ENCODE data around the gene KRTAP10-9. TPM values are rescaled to one million over a fixed set of nuclear protein-coding genes. Genes with fewer than 3 reads are reported as not detected.

Gene KRTAP10-9, protein sequence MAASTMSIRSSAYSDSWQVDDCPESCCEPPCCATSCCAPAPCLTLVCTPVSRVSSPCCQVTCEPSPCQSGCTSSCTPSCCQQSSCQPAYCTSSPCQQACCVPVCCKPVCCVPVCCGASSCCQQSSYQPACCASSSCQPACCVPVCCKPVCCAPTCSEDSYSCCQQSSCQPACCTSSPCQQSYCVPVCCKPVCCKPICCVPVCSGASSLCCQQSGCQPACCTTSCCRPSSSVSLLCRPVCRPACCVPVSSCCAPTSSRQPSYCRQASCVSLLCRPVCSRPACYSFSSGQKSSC
- total RNA-seq, result not detected in 2 replicates

DNA sequence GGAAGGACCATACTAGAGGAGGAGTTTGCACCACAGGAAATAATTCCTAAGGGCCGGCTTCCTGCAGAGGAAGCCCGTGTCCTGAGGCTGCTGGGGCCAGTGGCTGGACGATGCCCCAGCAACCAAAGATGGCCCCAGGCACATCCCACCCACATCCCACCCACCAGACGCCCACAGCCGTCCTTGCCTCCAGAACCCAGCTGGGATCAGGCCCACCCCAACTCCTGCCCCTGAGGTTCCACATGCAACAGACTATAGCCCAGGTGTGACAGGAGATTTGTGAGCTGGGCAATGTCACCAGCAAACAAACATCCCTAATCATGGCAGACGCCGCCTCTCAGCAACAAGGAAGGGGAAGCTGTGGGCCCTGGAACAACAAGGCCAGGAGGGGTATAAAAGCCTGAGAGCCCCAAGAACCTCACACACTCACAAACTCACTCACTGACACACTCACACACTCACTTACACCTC, at the start of gene KRTAP10-9:
Gene KRTAP10-9 (plus strand): TSS at position 421 of the 471 bp plus-strand sequence. CDS start 79 bp downstream, outside the sequence.

DNA sequence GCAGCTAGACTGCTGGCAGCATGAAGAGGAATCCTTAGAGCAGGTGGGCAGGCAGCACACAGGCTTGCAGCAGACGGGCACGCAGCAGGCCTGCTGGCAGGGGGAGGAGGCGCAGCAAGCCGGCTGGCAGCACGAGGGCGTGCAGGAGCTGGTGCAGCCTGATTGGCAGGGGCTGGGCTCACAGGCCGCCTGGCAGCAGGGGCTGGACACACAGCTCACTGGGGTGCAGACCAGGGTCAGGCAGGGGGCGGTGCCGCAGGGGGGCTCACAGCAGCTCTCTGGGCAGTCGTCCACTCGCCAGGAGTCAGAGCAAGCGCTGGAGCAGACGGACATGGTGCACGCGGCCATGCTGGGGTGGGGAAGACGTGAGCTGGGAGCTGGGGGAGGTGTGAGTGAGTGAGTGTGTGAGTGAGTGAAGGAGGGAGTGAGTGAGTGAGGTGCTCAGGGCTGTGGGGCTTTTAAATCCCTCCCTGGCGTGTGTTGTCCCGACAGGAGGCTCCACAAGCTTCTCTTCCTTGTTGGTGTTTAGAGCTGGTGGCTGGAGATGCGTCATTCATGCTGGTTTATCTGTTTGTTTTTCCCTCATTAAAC, 46.6 kb upstream of the KRTAP10-9 start, which contains the start of gene KRTAP10-5:
Gene KRTAP10-5 (minus strand): TSS at position 374 of the 591 bp plus-strand sequence. CDS start 26 bp downstream, at position 348.

GRCh38 chr21:44592446-44593311, 34.2 kb upstream of the KRTAP10-9 start, which contains the start of gene KRTAP10-6:
Gene KRTAP10-6 (minus strand): TSS chr21:44592505. CDS start chr21:44592484, 21 bp downstream.

DNA sequence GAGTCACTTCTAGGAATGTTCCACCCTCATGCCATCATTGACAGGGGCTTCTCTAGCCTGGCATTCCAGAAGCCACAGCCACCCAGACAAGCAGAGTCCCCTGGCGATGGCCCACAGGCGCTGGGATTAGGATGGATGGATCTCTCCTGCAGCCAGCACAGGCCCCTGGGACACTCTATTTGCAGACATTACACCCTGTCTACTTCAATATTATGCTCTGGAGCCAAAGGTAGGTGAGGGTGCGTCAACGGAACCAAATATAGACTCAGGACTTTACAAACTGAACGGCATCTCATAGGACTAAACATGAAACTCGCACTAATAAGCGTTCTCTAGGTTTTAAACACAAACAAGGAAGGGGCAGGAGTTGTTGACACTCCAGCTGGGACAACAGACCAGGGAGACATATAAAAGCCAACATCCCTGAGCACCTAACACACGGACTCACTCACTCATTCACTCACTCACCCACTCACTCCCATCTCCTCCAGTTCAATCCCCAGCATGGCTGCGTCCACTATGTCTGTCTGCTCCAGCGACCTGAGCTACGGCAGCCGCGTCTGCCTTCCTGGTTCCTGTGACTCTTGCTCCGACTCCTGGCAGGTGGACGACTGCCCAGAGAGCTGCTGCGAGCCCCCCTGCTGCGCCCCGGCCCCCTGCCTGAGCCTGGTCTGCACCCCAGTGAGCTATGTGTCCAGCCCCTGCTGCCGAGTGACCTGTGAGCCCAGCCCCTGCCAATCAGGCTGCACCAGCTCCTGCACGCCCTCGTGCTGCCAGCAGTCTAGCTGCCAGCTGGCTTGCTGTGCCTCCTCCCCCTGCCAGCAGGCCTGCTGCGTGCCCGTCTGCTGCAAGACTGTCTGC, 26.5 kb upstream of the KRTAP10-9 start, which contains the start of gene KRTAP10-7:
Gene KRTAP10-7 (plus strand): TSS at position 480 of the 861 bp plus-strand sequence. CDS start 25 bp downstream, at position 505.

DNA sequence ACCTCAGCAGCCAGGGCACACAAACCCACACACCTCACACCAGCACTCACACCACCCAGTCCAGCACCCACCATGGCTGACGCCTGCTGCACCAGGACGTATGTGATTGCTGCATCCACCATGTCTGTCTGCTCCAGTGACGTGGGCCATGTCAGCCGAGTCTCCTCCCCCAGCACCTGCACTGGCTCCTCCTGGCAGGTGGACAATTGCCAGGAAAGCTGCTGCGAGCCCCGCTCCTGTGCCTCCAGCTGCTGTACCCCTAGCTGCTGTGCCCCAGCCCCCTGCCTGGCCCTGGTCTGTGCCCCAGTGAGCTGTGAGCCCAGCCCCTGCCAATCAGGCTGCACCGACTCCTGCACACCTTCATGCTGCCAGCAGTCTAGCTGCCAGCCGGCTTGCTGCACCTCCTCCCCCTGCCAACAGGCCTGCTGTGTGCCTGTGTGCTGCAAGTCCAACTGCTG, 14.8 kb upstream of the KRTAP10-9 start, which contains the start of gene KRTAP10-8:
Gene KRTAP10-8 (plus strand): TSS at position 51 of the 458 bp plus-strand sequence. CDS start 22 bp downstream, at position 73.

GRCh38 chr21:44637018-44637850, 10.3 kb downstream of the KRTAP10-9 start, which contains the start of gene KRTAP10-10:
Gene KRTAP10-10 (plus strand): TSS chr21:44637356. CDS start chr21:44637418, 62 bp downstream.

DNA sequence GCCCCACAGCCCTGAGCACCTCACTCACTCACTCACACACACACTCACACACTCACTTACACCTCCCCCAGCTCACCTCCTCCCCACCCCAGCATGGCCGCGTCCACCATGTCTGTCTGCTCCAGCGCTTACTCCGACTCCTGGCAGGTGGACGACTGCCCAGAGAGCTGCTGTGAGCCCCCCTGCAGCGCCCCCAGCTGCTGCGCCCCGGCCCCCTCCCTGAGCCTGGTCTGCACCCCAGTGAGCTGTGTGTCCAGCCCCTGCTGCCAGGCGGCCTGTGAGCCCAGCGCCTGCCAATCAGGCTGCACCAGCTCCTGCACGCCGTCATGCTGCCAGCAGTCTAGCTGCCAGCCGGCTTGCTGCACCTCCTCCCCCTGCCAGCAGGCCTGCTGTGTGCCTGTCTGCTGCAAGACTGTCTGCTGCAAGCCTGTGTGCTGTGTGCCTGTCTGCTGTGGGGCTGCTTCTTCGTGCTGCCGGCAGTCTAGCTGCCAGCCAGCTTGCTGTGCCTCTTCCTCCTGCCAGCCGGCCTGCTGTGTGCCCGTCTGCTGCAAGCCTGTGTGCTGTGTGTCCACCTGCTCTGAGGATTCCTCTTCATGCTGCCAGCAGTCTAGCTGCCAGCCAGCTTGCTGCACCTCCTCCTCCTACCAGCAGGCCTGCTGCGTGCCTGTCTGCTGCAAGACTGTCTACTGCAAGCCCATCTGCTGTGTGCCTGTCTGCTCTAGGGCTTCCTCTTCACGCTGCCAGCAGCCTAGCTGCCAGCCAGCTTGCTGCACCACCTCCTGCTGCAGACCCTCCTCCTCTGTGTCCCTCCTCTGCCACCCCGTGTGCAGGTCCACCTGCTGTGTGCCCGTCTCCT, 19.7 kb downstream of the KRTAP10-9 start, which contains the start of gene KRTAP10-11:
Gene KRTAP10-11 (plus strand): TSS at position 49 of the 856 bp plus-strand sequence. CDS start 45 bp downstream, at position 94.

DNA sequence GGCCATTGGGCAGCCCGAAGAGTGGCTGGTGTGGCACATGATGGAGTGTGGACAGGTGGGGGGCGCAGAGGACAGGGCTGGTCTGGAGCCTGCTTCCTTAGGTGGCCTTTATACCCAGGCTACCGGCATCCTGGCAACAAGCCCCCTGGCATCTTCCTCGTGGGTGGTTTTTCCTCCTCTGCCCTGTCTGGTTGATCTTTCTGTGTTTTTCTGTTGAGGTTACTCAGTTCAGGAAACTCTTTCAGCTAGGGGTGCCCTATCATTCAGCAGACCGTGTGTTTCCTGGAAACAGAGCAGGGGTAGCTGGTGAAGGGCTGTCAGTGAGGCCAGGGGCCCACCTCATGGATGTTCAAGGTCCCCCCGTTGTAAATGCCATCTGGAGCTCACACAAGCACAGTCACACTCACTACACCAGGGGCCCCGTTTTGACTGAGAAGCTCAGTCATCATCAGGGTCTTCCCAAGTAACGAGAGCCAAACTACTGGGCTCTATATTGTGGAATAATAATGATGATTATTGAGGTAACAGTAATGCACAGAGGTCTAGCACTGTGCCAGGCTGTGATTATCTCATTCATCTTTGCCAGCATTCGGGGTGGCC, 27.8 kb downstream of the KRTAP10-9 start, which contains the start of gene KRTAP12-4:
Gene KRTAP12-4 (minus strand): TSS at position 84 of the 600 bp plus-strand sequence. CDS start 45 bp downstream, at position 39.

GRCh38 chr21:44657635-44658540, 31.0 kb downstream of the KRTAP10-9 start, which contains the start of gene KRTAP12-3:
Gene KRTAP12-3 (plus strand): TSS chr21:44657932. CDS start chr21:44657980, 48 bp downstream.

GRCh38 chr21:44666401-44667320, 39.8 kb downstream of the KRTAP10-9 start, which contains the start of gene KRTAP12-2:
Gene KRTAP12-2 (minus strand): TSS chr21:44666927. CDS start chr21:44666886, 41 bp downstream.

Other genes with a start within 250 kb of the KRTAP10-9 start
- 3.0 and 3.5 TPM in 2 replicates for gene LRRC3, start 171.6 kb upstream of the KRTAP10-9 start, total RNA-seq
- not detected in 2 replicates for gene KRTAP10-1, start 86.9 kb upstream of the KRTAP10-9 start, total RNA-seq
- not detected in 2 replicates for gene KRTAP10-2, start 75.6 kb upstream of the KRTAP10-9 start, total RNA-seq
- gene KRTAP10-3, start 68.3 kb upstream of the KRTAP10-9 start, total RNA-seq, result not detected in 2 replicates
- gene KRTAP10-4, start 53.4 kb upstream of the KRTAP10-9 start, total RNA-seq, result not detected in 2 replicates
- gene KRTAP10-5, start 46.5 kb upstream of the KRTAP10-9 start, total RNA-seq, result not detected in 2 replicates
- gene KRTAP10-6, start 34.6 kb upstream of the KRTAP10-9 start, total RNA-seq, result not detected in 2 replicates
- gene KRTAP10-7, start 26.5 kb upstream of the KRTAP10-9 start, total RNA-seq, result not detected in 2 replicates
- not detected in 2 replicates for gene KRTAP10-8, start 15.0 kb upstream of the KRTAP10-9 start, total RNA-seq
- gene KRTAP10-10, start 10.3 kb downstream of the KRTAP10-9 start, total RNA-seq, result not detected in 2 replicates
- gene KRTAP10-11, start 19.3 kb downstream of the KRTAP10-9 start, total RNA-seq, result not detected in 2 replicates
- not detected in 2 replicates for gene KRTAP12-4, start 27.6 kb downstream of the KRTAP10-9 start, total RNA-seq
- not detected in 2 replicates for gene KRTAP12-3, start 30.8 kb downstream of the KRTAP10-9 start, total RNA-seq
- not detected in 2 replicates for gene KRTAP12-2, start 39.8 kb downstream of the KRTAP10-9 start, total RNA-seq
- not detected in 2 replicates for gene KRTAP12-1, start 55.1 kb downstream of the KRTAP10-9 start, total RNA-seq
- gene KRTAP10-12, start 70.1 kb downstream of the KRTAP10-9 start, total RNA-seq, result not detected in 2 replicates
- gene TSPEAR, start 84.5 kb downstream of the KRTAP10-9 start, total RNA-seq, result not detected in 2 replicates
- gene UBE2G2, start 174.7 kb downstream of the KRTAP10-9 start, total RNA-seq, result 35.5 and 37.3 TPM in 2 replicates
- gene SUMO3, start 191.0 kb downstream of the KRTAP10-9 start, total RNA-seq, result 54.7 and 66.2 TPM in 2 replicates
- gene PTTG1IP, start 246.6 kb downstream of the KRTAP10-9 start, total RNA-seq, result 276 and 321 TPM in 2 replicates

Data from pericardium fibroblast (primary cell).